MG63 (cell line): ENCODE measurements around the gene CDK9. TPM values are rescaled to one million over a fixed set of nuclear protein-coding genes. Genes with fewer than 3 reads are reported as not detected.

Source experiments
- DNase-seq: peaks from one replicate; pipeline ENCODE4 v3.0.0-alpha.2; 2020
- H3K27me3 ChIP-seq: fragments of 250-450 bp; sonication (Bioruptor Pico); 2 replicates; pipeline ENCODE4 v1.5.1; 2020; ENCODE audit warnings: mild to moderate bottlenecking, moderate library complexity
- H3K36me3 ChIP-seq: fragments of 250-450 bp; sonication (Bioruptor Pico); 2 replicates; pipeline ENCODE4 v1.5.1; 2020; ENCODE audit warnings: mild to moderate bottlenecking, moderate library complexity
- H3K4me3 ChIP-seq: fragments of 250-450 bp; sonication (Bioruptor Pico); 2 replicates; pipeline ENCODE4 v1.5.1; 2020; ENCODE audit warnings: mild to moderate bottlenecking, moderate library complexity
- H3K9me3 ChIP-seq: fragments of 250-450 bp; sonication (Bioruptor Pico); 2 replicates; pipeline ENCODE4 v1.5.1; 2020; ENCODE audit warnings: mild to moderate bottlenecking, moderate library complexity
- total RNA-seq: library from RNA; depleted of rRNA; stranded (reverse); fragments of >200 nt; shearing (Covaris generic); gene quantifications from 2 replicates; pipeline ENCODE4 v1.2.3, GENCODE V29; 2014; ENCODE audit warnings: low replicate concordance

The CDK9 gene
- total RNA-seq, 1 experiment from 2014 or later: 67.5 TPM

DNA sequence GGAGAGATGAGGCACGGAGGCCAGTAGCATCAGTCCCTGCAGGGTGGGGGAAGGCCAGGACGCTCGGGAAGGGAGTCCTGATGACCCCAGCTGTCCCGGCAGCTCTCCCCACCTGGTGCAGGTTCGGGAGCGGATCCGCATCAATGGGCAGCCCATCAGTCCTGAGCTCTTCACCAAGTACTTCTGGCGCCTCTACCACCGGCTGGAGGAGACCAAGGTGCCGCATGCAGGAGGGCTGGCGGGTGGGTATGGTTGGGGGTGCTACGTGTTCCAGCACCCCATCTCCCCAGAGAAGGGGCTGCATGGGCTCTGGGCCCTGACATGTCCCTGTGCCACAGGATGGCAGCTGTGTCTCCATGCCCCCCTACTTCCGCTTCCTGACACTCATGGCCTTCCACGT is 21.0 kb downstream of the CDK9 start:
- no peak for DNase-seq
- Histone ChIP-seq H3K9me3 (no peaks in the 10 kb centered on the region), H3K36me3 (peaks cover 53% of the 10 kb centered on the region), H3K27me3 (no peaks in the 10 kb centered on the region), H3K4me3 (no peak overlapping the region)

DNA sequence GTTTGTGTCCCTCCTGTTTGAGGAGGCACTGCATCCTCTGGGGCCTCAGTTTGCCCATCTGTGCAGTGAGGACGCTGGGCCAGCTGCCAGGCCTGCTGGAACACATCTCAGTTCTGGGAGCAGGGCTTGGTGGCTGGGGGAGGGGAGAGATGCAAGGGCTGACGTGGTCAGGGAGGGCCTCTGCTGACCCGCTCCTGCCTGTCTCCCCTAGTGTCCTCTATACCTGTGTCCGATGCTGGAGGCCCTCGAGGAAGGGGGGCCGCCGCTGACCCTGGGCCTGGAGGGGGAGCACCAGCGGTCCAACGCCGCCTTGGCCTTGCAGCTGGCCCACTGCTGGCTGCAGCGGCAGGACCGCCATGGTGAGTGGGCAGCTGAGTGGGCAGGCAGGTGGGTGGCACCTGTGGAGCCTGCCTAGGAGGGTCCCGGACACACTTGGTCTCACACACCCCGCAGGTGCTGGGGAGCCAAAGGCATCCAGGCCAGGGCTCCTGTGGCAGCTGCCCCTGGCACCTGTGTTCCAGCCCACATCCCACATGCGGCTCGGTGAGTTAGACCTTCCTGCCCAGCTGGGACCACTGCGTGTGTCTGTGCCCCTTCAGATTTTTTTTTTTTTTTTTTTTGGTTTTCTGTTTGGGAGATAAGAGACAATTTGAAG is 22.6 kb downstream of the CDK9 start:
- Histone ChIP-seq H3K9me3 (no peaks in the 10 kb centered on the region), H3K4me3 (no peak overlapping the region), H3K27me3 (no peaks in the 10 kb centered on the region), H3K36me3 (peaks cover 64% of the 10 kb centered on the region)
- DNase-seq: no peak

DNA sequence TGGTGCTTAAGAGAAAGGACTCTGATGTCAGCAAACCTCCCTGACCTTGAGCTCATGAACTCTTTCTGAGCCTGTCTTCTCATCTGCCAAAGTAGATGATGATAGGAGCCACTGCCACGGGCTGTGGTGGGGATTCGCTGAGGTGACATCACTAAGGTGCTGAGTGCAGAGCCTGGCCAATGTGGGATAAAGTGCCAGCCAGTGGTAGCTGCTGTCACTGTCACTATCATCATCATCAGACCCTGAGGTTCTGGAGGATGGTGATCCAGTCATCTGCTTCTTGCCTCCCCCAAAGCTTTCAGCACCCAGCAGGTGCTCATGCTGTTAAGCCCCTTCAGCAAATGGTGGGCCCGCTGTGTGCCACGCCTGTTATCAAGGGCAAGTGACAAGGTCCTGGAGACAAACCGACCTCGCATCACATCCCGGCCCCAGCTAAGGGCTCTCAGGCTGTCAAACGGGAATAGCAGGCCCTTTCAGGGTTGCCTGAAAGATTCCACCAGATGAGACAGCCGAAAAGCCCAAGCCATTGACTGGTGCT is 23.2 kb downstream of the CDK9 start:
- H3K36me3 ChIP-seq: peaks cover 68% of the 10 kb centered on the region
- no peak for DNase-seq
- no peaks in the 10 kb centered on the region for H3K27me3 ChIP-seq

DNA sequence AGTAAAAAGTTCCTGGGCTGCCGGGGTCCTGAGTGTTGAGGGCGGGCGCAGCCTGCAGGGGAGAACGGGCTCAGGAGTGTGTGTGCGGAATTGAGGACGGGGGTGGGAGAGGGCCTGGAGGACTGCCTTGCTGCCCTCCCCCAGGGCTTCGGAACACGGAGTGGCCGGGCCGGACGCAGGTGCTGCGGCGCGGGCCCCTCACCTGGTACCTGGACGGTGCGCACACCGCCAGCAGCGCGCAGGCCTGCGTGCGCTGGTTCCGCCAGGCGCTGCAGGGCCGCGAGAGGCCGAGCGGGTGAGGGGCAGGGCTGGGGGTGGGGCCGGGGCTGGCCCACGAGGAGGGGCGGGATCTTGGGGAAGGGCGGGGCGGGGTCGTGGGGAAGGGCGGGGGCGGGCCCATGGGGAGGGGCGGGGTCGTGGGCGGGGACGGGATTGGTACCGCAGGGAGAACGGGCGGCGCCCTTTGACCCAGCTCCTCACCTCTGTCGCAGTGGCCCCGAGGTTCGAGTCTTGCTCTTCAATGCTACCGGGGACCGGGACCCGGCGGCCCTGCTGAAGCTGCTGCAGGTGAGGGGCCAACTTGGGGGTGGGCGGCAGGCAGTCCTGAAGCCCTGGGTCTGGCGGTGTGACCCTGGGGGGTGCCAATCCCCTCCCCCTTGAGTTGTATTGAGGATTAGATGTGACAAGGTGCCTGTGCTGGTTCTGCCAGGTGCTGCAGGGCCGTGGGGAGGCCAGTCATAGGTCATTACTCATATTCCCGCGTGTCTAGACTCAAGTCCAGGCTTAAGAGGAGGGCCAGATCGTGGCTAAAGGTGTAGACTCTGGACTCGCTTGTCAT is 23.9 kb downstream of the CDK9 start:
- H3K36me3 ChIP-seq: peaks cover 67% of the 10 kb centered on the region
- no peaks in the 10 kb centered on the region for H3K27me3 ChIP-seq
- H3K9me3 ChIP-seq: no peaks in the 10 kb centered on the region
- DNase-seq: no peak
- no peak overlapping the region for H3K4me3 ChIP-seq

More for the DNA sequence above, 23.2 kb downstream of the CDK9 start:
- Histone ChIP-seq H3K9me3 (no peaks in the 10 kb centered on the region), H3K4me3 (no peak overlapping the region)

DNA sequence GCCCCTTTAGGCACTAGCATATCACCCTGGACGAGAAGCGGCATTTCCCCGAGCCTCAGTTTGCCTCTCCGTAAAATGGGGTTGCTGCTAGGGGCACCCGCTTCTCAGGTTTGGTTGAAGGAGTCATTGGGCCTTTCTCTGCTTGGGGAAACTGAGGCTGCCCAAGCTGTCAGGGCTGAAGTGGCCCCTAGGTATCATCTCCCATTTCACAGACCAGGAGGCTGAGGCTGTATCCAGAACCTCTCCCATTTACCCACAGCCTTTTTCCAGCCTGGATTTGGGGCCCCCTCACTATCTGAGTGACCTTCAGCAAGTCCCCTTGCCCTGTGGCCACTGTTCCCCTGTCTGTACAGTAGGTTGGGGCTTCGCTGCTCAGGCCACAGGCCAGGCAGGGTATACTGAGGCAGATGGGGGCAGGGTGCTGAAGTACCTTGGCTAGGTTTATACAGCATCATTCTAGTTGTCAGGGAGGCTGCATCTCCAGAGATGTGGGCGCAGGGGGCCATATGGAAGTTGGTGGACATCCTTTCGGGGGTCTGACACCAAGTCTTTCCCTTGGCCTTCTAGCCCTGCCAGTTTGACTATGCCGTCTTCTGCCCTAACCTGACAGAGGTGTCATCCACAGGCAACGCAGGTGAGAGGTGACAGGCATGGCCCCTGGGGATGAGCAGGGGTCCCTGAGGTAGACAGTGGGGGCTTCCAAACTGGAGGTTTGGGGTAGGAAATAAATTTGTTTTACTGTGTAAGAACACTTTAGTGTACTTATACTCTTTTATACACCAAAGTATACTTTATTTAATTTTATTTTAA is 24.7 kb downstream of the CDK9 start:
- Histone ChIP-seq H3K9me3 (no peaks in the 10 kb centered on the region), H3K4me3 (no peak overlapping the region), H3K27me3 (no peaks in the 10 kb centered on the region), H3K36me3 (peaks cover 66% of the 10 kb centered on the region)
- no peak for DNase-seq

DNA sequence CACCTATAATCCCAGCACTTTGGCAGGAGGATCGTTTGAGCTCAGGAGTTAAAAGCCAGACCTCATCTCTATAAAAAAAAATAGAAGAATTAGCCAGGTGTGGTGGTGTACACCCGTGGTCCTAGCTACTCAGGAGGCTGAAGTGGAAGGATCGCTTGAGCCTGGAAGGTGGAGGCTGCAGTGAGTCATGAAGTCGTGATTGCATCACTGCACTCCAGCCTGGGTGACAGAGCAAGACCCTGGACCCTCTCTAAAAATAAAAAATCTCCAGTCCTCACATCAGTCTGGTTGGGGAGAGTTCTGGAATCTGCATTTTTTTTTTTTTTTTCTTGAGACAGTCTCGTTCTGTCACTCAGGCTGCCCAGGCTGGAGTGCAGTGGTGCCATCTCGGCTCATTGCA is 26.2 kb downstream of the CDK9 start:
- DNase-seq: no peak
- H3K9me3 ChIP-seq: no peaks in the 10 kb centered on the region
- H3K4me3 ChIP-seq: no peak overlapping the region
- no peaks in the 10 kb centered on the region for H3K27me3 ChIP-seq
- peaks cover 66% of the 10 kb centered on the region for H3K36me3 ChIP-seq

DNA sequence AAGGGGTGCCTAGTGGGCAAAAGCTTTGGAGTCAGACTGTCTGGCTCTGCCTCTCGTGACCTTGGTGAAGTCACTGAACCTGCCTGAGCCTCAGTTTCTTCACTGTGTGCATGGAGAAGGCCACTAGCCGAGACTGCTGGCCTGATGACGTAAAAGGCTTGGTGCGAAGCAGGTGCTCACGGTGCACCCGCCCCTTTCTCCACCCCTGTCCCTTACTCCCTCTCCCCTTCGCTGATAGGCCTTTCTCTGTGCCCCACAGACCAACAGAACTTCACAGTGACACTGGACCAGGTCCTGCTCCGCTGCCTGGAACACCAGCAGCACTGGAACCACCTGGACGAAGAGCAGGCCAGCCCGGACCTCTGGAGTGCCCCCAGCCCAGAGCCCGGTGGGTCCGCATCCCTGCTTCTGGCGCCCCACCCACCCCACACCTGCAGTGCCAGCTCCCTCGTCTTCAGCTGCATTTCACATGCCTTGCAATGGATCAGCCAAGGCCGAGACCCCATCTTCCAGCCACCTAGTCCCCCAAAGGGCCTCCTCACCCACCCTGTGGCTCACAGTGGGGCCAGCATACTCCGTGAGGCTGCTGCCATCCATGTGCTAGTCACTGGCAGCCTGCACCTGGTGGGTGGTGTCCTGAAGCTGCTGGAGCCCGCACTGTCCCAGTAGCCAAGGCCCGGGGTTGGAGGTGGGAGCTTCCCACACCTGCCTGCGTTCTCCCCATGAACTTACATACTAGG is 27.3 kb downstream of the CDK9 start:
- no peaks in the 10 kb centered on the region for H3K9me3 ChIP-seq
- H3K27me3 ChIP-seq: no peaks in the 10 kb centered on the region
- H3K36me3 ChIP-seq: peaks cover 67% of the 10 kb centered on the region
- H3K4me3 ChIP-seq: no peak overlapping the region
- no peak for DNase-seq

DNA sequence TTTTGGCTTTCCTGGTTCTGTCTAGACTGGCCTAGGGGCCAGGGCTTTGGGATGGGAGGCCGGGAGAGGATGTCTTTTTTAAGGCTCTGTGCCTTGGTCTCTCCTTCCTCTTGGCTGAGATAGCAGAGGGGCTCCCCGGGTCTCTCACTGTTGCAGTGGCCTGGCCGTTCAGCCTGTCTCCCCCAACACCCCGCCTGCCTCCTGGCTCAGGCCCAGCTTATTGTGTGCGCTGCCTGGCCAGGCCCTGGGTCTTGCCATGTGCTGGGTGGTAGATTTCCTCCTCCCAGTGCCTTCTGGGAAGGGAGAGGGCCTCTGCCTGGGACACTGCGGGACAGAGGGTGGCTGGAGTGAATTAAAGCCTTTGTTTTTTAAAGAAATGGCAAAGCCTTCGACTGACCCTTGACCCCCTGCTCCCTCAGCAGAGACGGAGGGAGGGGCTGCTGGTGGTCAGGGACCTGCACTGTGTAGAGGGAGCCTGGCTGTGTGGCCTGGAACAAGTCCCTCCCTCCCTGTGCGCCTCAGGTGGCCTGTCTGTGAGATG is 27.9 kb downstream of the CDK9 start:
- Histone ChIP-seq H3K27me3 (no peaks in the 10 kb centered on the region), H3K4me3 (no peak overlapping the region), H3K36me3 (peaks cover 69% of the 10 kb centered on the region), H3K9me3 (no peaks in the 10 kb centered on the region)
- no peak for DNase-seq

DNA sequence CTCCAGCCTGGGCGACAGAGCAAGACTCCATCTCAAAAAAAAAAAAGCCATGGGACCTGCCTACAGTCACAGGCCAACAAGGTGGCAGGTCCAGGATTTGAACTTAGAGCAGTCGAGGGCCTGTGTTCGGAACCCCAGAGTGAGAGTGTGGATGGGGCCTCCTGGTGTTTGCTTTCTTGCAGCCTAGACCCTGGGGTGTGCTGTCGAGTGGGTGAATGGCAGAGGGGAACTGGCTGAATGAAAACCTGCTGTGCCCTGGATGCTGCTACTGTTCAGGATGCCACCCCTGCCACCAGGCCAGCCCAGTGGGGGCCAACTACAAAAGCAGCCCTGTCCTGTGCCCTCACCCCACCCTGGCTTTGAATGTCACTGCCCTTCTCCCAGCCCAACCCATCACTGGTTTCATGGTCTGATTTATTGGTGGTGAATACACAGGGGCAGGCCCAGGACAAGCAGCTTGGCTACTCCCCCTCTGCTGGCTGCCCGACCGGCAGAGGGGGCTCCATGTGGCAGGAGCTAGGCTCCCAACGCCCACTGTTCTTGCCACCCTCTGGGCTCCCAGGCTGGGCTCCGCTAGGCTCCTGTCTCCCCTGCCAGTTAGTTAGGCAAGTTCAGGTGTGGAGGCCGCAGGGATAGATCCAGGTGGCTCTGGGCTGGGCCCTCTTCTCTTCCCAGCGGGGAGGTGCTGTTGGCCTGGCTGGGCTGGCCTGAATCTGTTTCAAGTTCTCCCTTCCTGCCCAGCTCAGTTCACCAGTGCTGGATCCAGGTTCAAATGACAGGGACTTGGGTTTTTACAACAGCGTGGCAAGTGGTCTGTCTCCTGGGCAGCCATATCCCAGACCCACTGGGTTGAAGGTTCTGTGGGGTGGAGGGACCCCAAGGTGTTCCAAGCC is 29.0 kb downstream of the CDK9 start:
- no peak overlapping the region for H3K4me3 ChIP-seq
- H3K27me3 ChIP-seq: no peaks in the 10 kb centered on the region
- peaks cover 71% of the 10 kb centered on the region for H3K36me3 ChIP-seq
- H3K9me3 ChIP-seq: no peaks in the 10 kb centered on the region
- no peak for DNase-seq

DNA sequence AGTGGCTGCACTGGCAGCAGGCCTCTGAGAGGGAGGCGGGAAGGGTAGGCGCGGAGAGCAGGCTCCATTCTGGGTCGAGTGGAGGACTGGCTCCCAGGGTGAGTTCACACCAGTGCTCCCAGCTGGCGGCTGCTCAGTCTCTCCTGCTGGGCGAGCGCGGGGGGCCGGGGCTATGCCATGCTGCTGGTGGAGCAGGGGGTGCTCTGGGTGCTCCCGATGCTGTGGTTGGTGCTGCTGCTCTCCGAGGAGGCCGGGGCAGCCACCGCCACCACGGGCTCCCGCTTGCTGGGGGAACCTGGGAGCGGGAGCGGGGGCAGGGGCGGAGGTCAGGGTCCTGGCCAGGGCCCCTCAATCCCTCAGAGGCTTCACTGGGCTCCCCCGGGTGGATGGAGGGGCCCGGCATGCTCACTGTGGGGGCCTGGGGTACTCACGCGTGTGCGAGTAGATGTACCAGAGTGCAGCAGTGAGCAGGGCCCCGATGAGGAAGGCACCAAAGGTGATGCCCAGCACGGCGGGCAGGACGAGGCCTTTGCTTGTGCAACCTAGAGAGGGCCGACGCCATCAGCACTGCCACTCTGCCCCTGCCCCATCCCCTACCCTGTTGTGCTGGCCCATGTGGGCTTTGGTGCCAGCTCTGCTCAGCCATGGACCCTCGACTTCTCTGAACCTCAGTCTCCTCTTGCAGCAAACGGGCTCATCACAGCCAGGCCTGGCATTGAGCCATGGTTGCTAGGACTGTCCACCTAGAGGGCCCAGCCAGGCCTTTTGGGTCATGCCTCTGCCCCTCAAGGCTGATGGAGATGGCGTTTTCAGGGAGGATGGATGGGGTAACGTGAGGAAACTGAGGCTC is 29.9 kb downstream of the CDK9 start:
- Histone ChIP-seq H3K27me3 (no peaks in the 10 kb centered on the region), H3K4me3 (no peak overlapping the region), H3K36me3 (peaks cover 70% of the 10 kb centered on the region), H3K9me3 (no peaks in the 10 kb centered on the region)
- no peak for DNase-seq

DNA sequence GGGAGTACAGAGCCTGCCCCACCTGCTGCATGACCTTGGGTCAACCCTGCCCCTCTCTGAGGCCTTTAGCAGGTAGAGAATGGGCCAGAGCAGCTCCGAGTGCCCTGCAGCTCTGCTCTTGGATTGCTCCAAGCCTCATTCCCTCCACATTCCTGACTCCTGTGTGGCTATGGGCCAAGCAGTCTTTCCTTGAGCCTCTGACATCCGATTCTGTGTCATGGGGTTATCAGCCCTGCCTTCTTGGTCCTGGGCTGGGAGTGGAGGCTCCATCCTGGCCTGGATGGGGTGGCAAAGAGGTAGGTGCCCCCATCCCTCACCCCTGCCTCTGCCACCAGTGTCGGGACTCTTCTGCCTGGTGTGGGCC is 30.5 kb downstream of the CDK9 start:
- Histone ChIP-seq H3K36me3 (peaks cover 76% of the 10 kb centered on the region), H3K27me3 (no peaks in the 10 kb centered on the region), H3K4me3 (no peak overlapping the region), H3K9me3 (no peaks in the 10 kb centered on the region)
- no peak for DNase-seq

DNA sequence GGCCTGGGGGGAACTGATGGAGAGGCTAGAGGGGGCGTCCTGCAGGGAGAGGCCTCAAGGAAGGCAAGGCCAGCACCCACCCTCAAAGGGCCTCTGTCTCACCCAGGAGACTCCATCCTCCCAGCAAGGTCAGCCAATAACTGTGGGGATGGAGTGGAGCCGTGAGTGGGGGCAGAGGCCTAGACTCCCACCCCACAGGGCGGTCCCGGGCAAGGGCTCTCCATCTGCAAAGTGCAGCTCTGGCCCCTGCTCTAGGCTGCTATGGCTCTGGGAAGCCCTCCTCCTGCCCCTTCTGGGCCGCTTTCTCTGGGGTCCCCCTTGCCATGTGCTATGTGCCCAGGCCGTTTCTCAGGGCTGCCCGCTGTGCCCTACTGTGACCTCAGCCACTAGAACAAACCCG is 30.9 kb downstream of the CDK9 start:
- no peak for DNase-seq
- Histone ChIP-seq H3K36me3 (peaks cover 73% of the 10 kb centered on the region), H3K4me3 (no peak overlapping the region), H3K9me3 (no peaks in the 10 kb centered on the region), H3K27me3 (no peaks in the 10 kb centered on the region)

DNA sequence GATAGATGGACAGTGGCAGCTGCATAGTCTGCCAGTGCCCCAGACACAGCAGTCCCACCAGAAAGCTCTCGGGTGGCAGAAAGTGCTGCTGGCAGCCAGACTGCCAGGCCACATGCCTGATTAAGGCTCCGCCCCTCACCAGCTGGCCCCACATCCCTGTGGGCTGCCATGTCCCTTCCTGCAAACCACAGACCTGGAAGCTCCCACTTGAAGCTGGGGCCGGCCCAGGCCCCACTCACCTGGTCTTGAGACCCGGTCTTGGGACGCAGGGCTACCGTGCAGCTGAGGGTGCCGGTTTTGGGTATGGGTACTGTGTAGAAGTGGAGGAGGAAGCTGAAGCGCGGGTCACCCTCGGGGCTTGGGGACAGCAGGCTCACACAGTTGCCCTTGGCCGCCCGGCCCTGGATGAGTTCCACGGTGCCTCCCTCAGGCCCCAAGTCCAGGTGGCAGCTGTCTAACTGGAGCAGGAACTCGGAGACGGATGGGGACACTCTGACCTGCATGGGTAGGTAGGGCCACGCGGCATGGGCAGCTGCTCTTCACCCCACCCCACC is 32.1 kb downstream of the CDK9 start:
- DNase-seq: no peak

DNA sequence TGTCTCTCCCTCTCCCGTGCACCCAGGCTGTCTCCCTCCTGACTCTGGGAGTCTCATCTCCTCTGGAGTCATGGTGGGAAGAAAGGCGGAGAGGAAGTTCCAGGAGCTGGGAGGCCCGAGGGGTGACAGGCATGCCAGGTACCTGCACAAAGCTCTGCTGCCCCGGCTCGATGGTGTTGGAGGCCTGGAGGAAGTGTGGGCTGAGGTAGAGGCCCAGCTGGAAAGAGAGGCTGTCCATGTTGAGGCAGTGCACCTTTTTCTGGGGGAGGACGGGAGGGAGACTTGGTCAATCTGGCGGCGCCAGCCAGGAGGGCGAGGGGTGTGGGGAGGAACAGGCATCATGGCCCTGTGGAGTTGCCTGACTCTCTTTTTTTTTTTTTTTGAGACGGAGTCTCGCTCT is 32.7 kb downstream of the CDK9 start:
- H3K36me3 ChIP-seq: peaks cover 62% of the 10 kb centered on the region
- no peak for DNase-seq

More for the DNA sequence above, 32.1 kb downstream of the CDK9 start:
- Histone ChIP-seq H3K36me3 (peaks cover 67% of the 10 kb centered on the region), H3K27me3 (no peaks in the 10 kb centered on the region), H3K4me3 (no peak overlapping the region), H3K9me3 (no peaks in the 10 kb centered on the region)

More for the DNA sequence above, 32.7 kb downstream of the CDK9 start:
- no peaks in the 10 kb centered on the region for H3K9me3 ChIP-seq
- no peak overlapping the region for H3K4me3 ChIP-seq
- no peaks in the 10 kb centered on the region for H3K27me3 ChIP-seq
